Endothelial cell of umbilical vein (primary cell): ENCODE data around the gene ZNF302.
"Not testable (repeated sequence)": the region's sequence is repeated elsewhere in the genome, so short reads cannot be mapped to it uniquely, and the experiment has no call there.

Experiments used
- CTCF ChIP-seq, 2 donors: IDR thresholded peaks; 1 replicate in 1 of 2; 2 replicates in 1 of 2; pipeline ENCODE4 v1.5.1; 2011; ENCODE audit warnings: low read length in 2 of 2, mild to moderate bottlenecking in 2 of 2, moderate library complexity in 2 of 2, control low read depth in 1 of 2, inconsistent platforms in 1 of 2, low read depth in 1 of 2; ENCODE audit not compliant: insufficient read depth in 1 of 2; ENCODE audit errors: extremely low read depth in 1 of 2
- EZH2 ChIP-seq: IDR thresholded peaks from 2 replicates; pipeline ENCODE4 v1.6.1; 2012; ENCODE audit warnings: borderline replicate concordance, low read depth, mild to moderate bottlenecking, moderate library complexity, low read length, inconsistent platforms; ENCODE audit not compliant: severe bottlenecking
- FOS ChIP-seq: IDR thresholded peaks from 2 replicates; pipeline ENCODE4 v1.6.1; 2011; ENCODE audit warnings: mild to moderate bottlenecking, low read length, moderate library complexity, borderline replicate concordance; ENCODE audit not compliant: insufficient read depth
- GATA2 ChIP-seq: IDR thresholded peaks from 2 replicates; pipeline ENCODE4 v1.7.0; 2011; ENCODE audit warnings: low read depth, mild to moderate bottlenecking, moderate library complexity, mixed read lengths, low read length; ENCODE audit not compliant: insufficient read length, insufficient read depth
- JUN ChIP-seq: IDR thresholded peaks from 2 replicates; pipeline ENCODE4 v1.6.1; 2011; ENCODE audit warnings: borderline replicate concordance, low read depth; ENCODE audit not compliant: insufficient read length, insufficient read depth
- MAX ChIP-seq: IDR thresholded peaks from 2 replicates; pipeline ENCODE4 v1.6.1; 2011; ENCODE audit not compliant: insufficient read depth, insufficient read length
- MYC ChIP-seq: IDR thresholded peaks from one replicate; pipeline ENCODE4 v1.6.1; 2011; ENCODE audit warnings: mild to moderate bottlenecking, low read depth, low read length
- POLR2A ChIP-seq: IDR thresholded peaks from 2 replicates; pipeline ENCODE4 v1.6.1; 2012; ENCODE audit warnings: low read depth, mild to moderate bottlenecking, control low read depth, low read length
- POLR2AphosphoS5 ChIP-seq: IDR thresholded peaks from 2 replicates; pipeline ENCODE4 v1.6.1; 2012; ENCODE audit warnings: low read depth, mild to moderate bottlenecking, control low read depth, low read length, moderate library complexity; ENCODE audit not compliant: insufficient read depth

GRCh38 chr19:34685266-34685665 lies 7.8 kb downstream of the ZNF302 start:
- not testable (repeated sequence) for TF ChIP-seq CTCF (IDR thresholded peaks at IDR 0.05; ENCODE audit: extremely low read depth in 1 of 2, insufficient read depth in 1 of 2, low read depth in 1 of 2, low read length in 2 of 2); EZH2; POLR2A; POLR2AphosphoS5; MYC; FOS; GATA2; MAX; JUN
